ENCODE results near the gene TRAK1.

The TRAK1 gene

DNA sequence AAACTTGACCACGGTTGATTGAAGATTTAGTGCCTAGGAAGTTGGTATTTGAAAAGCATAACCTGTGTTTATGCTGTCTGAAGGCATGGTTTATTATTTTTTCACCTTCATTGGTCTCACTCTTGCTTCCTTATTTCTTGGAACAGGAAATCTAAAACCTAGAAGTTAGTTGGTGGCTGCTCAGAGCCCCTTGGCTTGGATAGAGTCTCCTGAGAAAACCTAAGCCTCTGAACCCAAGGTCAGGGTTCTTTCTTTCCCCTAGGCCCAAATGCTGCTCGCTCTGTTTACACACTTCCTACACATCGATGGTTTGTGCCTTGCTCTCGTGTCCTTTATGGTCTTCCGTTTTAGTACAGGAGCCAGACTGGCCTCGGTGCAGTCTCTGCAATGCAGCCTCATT, 82.2 kb downstream of the TRAK1 start:
- no peak overlapping the region for H3K4me3 ChIP-seq (ENCODE audit: low read depth, low read length)
- no peak for DNase-seq
- TF ChIP-seq, protein P1, sequence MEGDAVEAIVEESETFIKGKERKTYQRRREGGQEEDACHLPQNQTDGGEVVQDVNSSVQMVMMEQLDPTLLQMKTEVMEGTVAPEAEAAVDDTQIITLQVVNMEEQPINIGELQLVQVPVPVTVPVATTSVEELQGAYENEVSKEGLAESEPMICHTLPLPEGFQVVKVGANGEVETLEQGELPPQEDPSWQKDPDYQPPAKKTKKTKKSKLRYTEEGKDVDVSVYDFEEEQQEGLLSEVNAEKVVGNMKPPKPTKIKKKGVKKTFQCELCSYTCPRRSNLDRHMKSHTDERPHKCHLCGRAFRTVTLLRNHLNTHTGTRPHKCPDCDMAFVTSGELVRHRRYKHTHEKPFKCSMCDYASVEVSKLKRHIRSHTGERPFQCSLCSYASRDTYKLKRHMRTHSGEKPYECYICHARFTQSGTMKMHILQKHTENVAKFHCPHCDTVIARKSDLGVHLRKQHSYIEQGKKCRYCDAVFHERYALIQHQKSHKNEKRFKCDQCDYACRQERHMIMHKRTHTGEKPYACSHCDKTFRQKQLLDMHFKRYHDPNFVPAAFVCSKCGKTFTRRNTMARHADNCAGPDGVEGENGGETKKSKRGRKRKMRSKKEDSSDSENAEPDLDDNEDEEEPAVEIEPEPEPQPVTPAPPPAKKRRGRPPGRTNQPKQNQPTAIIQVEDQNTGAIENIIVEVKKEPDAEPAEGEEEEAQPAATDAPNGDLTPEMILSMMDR (IDR thresholded peaks at IDR 0.05; ENCODE audit: low read depth, low read length, missing control alignments) = no peak
- in situ Hi-C loops (cut with HindIII; ENCODE audit: low pct_ligation_motif_present, low sequenced_read_pairs) = no loop called here
- no peaks in the 10 kb centered on the region for H3K27me3 ChIP-seq (replicated peaks)
- H3K36me3 ChIP-seq (replicated peaks) = no peaks in the 10 kb centered on the region
- no peak overlapping the region for H3K27ac ChIP-seq

DNA sequence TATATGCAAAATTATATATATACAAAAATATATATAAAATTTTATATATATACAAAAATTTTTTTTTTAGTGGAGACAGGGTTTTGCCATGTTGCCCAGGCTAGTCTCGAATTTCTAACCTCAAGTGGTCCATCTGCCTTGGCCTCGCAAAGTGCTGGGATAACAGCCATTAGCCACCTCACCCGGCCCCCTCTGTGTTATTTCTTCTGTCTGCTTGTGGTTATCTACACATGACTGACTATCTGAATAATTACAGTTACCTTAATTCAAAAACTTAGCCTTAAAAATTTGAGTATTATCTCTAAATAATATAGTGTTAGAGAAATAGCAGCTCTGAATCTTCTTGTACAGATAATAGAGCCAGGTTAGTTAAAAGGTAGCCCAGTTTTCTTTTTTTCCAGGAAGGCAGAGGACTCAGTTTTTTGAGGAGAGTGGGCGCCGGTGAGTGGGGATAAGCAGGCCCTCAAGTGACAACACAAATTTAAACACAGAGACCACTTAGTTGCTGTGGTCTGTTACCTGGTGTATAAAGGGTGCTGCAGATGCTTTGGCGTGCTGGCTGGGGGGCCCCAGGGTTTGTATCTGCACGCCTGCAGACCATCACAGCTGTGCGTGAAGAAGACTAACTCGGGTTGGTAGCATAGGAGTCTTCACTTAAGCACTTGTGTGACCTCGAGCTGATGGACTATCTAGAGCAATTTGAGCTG, 83.7 kb downstream of the TRAK1 start:
- TF ChIP-seq, protein P1 (IDR thresholded peaks at IDR 0.05; ENCODE audit: low read depth, low read length, missing control alignments) = no peak
- no peak overlapping the region for H3K4me3 ChIP-seq (ENCODE audit: low read depth, low read length)
- DNase-seq = no peak
- H3K27me3 ChIP-seq (replicated peaks) = no peaks in the 10 kb centered on the region
- H3K36me3 ChIP-seq (replicated peaks) = no peaks in the 10 kb centered on the region
- in situ Hi-C loops (cut with HindIII; ENCODE audit: low pct_ligation_motif_present, low sequenced_read_pairs) = no loop called here
- H3K27ac ChIP-seq = no peak overlapping the region

DNA sequence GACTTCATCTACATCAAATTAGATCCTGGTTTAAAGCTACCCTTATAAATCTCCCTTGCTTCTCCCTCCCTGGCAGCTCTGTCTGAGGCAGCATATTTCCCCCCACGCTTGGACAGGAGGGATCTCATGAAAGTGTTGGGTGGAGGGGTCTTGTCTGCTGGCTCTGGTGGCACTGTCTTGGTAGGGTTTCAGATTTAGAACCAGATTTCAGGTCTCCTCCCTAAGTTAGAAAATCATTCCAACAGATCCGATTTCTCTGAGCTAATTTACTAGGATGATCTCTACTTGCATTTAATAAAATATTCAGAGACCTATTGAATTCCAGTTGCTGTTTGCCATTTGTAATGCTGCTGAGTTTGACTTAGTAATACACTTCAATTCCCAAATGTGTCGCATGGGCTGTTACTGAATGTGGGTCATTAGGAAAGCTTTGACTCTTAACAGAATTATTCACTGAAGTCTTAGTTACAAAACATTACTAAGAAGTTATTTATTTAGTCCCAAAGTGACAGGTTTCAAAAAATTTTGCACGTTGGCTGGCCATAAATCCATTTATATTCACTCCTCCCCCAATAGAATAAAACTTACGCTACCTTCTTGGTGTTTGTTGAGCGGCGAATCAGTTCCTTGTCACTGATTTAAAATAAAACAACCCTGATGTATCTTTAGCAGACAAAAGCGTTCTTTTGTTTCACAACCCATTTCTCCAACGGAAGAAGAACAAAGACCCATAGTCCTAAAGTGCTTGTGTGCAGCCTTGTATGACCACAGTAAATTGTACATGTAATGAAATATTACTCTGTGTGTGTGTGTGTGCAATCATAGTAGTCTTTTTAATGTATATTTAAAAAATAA, 84.5 kb downstream of the TRAK1 start:
- TF ChIP-seq, protein P1 (IDR thresholded peaks at IDR 0.05; ENCODE audit: low read depth, low read length, missing control alignments) = no peak
- Histone ChIP-seq H3K27ac (no peak overlapping the region), H3K4me3 (ENCODE audit: low read depth, low read length) (no peak overlapping the region), H3K27me3 (replicated peaks) (no peaks in the 10 kb centered on the region), H3K36me3 (replicated peaks) (no peaks in the 10 kb centered on the region)
- no peak for DNase-seq
- in situ Hi-C loops (cut with HindIII; ENCODE audit: low pct_ligation_motif_present, low sequenced_read_pairs) = no loop called here

DNA sequence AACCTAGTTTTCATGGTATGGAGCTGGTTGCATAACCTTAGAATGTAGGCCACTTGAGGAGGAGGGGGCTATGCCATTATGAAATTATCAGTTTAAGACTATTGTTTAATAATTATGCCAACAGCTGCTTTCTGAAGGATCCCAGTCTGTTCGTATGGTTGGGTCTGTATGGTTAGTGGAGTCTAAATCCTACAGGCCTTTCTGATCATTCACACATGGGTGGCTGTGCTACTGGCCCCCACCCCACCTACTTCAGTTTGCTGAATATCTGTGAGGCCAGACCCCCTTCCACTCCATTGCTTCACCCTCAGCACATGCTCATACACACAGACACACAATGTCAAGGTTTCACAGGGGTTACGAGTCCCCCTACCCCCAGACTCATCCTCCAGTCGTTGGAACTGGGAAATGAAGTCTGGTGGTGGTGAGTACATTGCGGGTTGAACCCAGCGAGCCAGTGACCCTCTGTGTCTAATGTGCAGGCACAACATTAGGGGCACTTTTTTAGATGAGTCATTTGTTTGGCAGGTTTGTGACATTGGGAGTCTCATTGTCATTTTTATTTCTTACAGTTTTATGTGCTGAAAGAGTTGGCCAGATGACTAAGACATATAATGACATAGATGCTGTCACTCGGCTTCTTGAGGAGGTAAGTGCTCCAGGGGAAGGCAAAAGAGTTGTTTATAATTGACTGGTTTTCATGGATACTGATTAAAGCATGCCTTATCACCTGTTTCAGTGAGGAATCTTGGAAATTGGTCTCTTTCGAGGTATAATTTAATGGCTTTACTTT, 85.3 kb downstream of the TRAK1 start:
- in situ Hi-C loops (cut with HindIII; ENCODE audit: low pct_ligation_motif_present, low sequenced_read_pairs) = no loop called here
- no peak overlapping the region for H3K27ac ChIP-seq

DNA sequence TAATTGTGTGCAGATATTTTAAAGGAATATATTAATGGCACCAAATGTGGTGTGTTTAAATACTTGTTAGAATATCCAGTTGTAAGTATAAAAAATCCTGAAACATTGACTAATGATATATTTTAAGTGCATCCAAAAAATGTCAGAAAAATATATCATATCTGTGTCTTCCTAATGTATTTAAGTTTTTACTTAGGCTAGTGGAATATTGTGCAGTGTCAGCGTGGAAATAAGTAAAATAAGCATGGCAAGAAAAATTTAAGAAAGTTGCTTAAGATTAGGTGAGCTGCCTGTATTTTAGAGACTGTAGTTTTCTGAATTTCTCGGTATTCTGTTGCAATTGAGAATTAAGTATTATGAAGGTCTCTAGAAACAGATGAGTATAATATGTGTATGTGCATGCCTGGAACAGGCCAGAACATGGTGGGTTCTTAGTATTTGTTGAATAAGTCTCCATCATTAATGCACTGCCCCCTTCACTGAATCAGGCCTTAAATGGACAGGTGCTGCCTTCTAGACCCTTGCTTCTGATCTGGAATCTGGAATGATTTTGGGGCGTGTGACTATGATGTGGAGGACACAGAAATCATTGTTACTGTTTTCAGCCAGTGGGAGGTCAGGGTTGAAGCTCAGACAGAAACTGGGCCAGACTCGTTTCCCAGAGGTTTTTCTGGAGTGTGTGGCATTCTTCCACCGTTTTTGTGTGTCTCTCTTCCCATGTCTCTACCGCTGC, 86.1 kb downstream of the TRAK1 start:
- H3K4me3 ChIP-seq (ENCODE audit: low read depth, low read length) = no peak overlapping the region
- DNase-seq = no peak
- H3K36me3 ChIP-seq (replicated peaks) = no peaks in the 10 kb centered on the region
- H3K27me3 ChIP-seq (replicated peaks) = no peaks in the 10 kb centered on the region
- TF ChIP-seq, protein P1 (IDR thresholded peaks at IDR 0.05; ENCODE audit: low read depth, low read length, missing control alignments) = no peak
- H3K27ac ChIP-seq = no peak overlapping the region
- in situ Hi-C loops (cut with HindIII; ENCODE audit: low pct_ligation_motif_present, low sequenced_read_pairs) = no loop called here

More for the DNA sequence above, 85.3 kb downstream of the TRAK1 start:
- DNase-seq = no peak
- TF ChIP-seq, protein P1 (IDR thresholded peaks at IDR 0.05; ENCODE audit: low read depth, low read length, missing control alignments) = no peak
- Histone ChIP-seq H3K27me3 (replicated peaks) (no peaks in the 10 kb centered on the region), H3K36me3 (replicated peaks) (no peaks in the 10 kb centered on the region), H3K4me3 (ENCODE audit: low read depth, low read length) (no peak overlapping the region)
